K562 (cell line): ENCODE results near the gene TOMT. TPM values are rescaled to one million over a fixed set of nuclear protein-coding genes. Genes with fewer than 3 reads are reported as not detected.

ENCODE experiments used
- BCL6 ChIP-seq: fragments of 250-450 bp; sonication (Bioruptor Pico); IDR thresholded peaks from 2 replicates; pipeline ENCODE4 v1.4.0; 2020
- CC2D1A ChIP-seq: fragments of 450-650 bp; IDR thresholded peaks from 2 replicates; pipeline ENCODE4 v1.6.1; 2017; ENCODE audit warnings: mild to moderate bottlenecking
- DMBX1 ChIP-seq: fragments of 250-450 bp; sonication (Bioruptor Pico); IDR thresholded peaks from 2 replicates; pipeline ENCODE4 v1.8.0; 2022; ENCODE audit warnings: inconsistent platforms, mild to moderate bottlenecking, moderate library complexity, borderline replicate concordance
- FOXA3 ChIP-seq, 2 experiments: fragments of 450-650 bp in 1 of 2; sonication (generic) in 1 of 2; formaldehyde crosslinking; IDR thresholded peaks in 1 of 2; conservative IDR thresholded peaks in 1 of 2; 2 replicates each; pipeline versions ENCODE4 v1.4.0 to v1.8.0; 2020 to 2022; ENCODE audit warnings: mild to moderate bottlenecking in 2 of 2, missing genetic modification reagents in 1 of 2
- FUS ChIP-seq: fragments of 200-400 bp; formaldehyde crosslinking; optimal IDR thresholded peaks from 2 replicates; pipeline ENCODE3; 2017; ENCODE audit warnings: low read depth, low read length
- HDAC3 ChIP-seq: fragments of 450-650 bp; IDR thresholded peaks from 2 replicates; pipeline ENCODE4 v1.6.1; 2018; ENCODE audit warnings: borderline replicate concordance, mild to moderate bottlenecking, moderate library complexity; ENCODE audit not compliant: partially characterized antibody
- MECOM ChIP-seq: fragments of 250-450 bp; sonication (Bioruptor Pico); IDR thresholded peaks from 2 replicates; pipeline ENCODE4 v1.8.0; 2022; ENCODE audit warnings: inconsistent platforms
- PHB2 ChIP-seq: fragments of 450-650 bp; IDR thresholded peaks from 2 replicates; pipeline ENCODE4 v1.6.1; 2017; ENCODE audit warnings: low read depth
- PHTF2 ChIP-seq: fragments of 250-450 bp; sonication (Bioruptor Pico); IDR thresholded peaks from 2 replicates; pipeline ENCODE4 v1.5.0; 2021; ENCODE audit warnings: mild to moderate bottlenecking
- PTRF ChIP-seq: fragments of 450-650 bp; IDR thresholded peaks from 2 replicates; pipeline ENCODE4 v1.6.1; 2016; ENCODE audit warnings: mild to moderate bottlenecking, missing genetic modification characterization, missing compliant biosample characterization
- PTTG1 ChIP-seq: fragments of 450-650 bp; IDR thresholded peaks from 2 replicates; pipeline ENCODE4 v1.6.1; 2016; ENCODE audit warnings: low read depth, mild to moderate bottlenecking, missing genetic modification characterization, missing compliant biosample characterization
- SNIP1 ChIP-seq: fragments of 450-650 bp; IDR thresholded peaks from 2 replicates; pipeline ENCODE4 v1.7.1; 2017; ENCODE audit warnings: low read depth, mild to moderate bottlenecking
- SP1 ChIP-seq: sonication (generic); formaldehyde crosslinking; IDR thresholded peaks from 2 replicates; pipeline ENCODE4 v1.8.1; 2022; ENCODE audit warnings: mild to moderate bottlenecking, missing genetic modification reagents
- SPI1 ChIP-seq: IDR thresholded peaks from 2 replicates; pipeline ENCODE4 v1.6.1; 2011; ENCODE audit warnings: low read depth, low read length, control low read depth, borderline replicate concordance
- SRSF9 ChIP-seq: fragments of 200-400 bp; formaldehyde crosslinking; IDR thresholded peaks from 2 replicates; pipeline ENCODE4 v1.6.1; 2017; ENCODE audit warnings: low read depth, low read length, borderline replicate concordance
- TGIF2 ChIP-seq: sonication (generic); formaldehyde crosslinking; IDR thresholded peaks from 2 replicates; pipeline ENCODE4 v1.8.1; 2022; ENCODE audit warnings: mild to moderate bottlenecking, missing genetic modification reagents, moderate library complexity
- XRCC5 ChIP-seq: fragments of 200-400 bp; formaldehyde crosslinking; IDR thresholded peaks from 2 replicates; pipeline ENCODE4 v1.6.1; 2017; ENCODE audit warnings: low read depth, mild to moderate bottlenecking, low read length
- ZFPM2 ChIP-seq: fragments of 250-450 bp; sonication (Bioruptor Pico); IDR thresholded peaks from 2 replicates; pipeline ENCODE4 v1.5.1; 2022; ENCODE audit warnings: mild to moderate bottlenecking
- ZNF318 ChIP-seq, 2 experiments: fragments of 450-650 bp; IDR thresholded peaks; 2 replicates each; pipeline ENCODE4 v1.6.1; 2016; ENCODE audit warnings: mild to moderate bottlenecking in 2 of 2, borderline replicate concordance in 1 of 2, low read depth in 1 of 2, moderate library complexity in 1 of 2
- ZNF41 ChIP-seq: fragments of 250-450 bp; sonication (Bioruptor Pico); conservative IDR thresholded peaks from 2 replicates; pipeline ENCODE4 v1.4.0; 2020; ENCODE audit warnings: mild to moderate bottlenecking
- polyA plus RNA-seq, 8 experiments: library from polyadenylated mRNA; depleted of rRNA in 4 of 8; stranded (reverse) in 5 of 8; unstranded in 3 of 8; fragments of >200 nt; fragmentation: Nextera tagmentation in 2 of 8; fragmentation: Illumina TruSeq in 1 of 8; extraction: Ambion mirVana in 2 of 8; extraction: Trizol in 1 of 8; gene quantifications; 2 replicates each; pipeline versions ENCODE4 v1.2.1 to v1.2.3, GENCODE V29; 2011 to 2014; ENCODE audit warnings: inconsistent platforms in 1 of 8, missing spikeins in 1 of 8
- total RNA-seq, 7 experiments: library from RNA; depleted of rRNA in 6 of 7; stranded (reverse); fragments of >200 nt in 6 of 7; fragmentation: Illumina TruSeq in 2 of 7; extraction: Trizol in 2 of 7; gene quantifications; 2 replicates each; pipeline versions ENCODE4 v1.2.1 to v1.2.3, GENCODE V29; 2011 to 2021; ENCODE audit warnings: low replicate concordance in 1 of 7
- TF ChIP-seq, protein P1 (sequence below), 2 experiments: IDR thresholded peaks; 2 replicates each; pipeline ENCODE4 v1.6.1; 2011; ENCODE audit warnings: borderline replicate concordance in 1 of 2, control low read depth in 1 of 2, low read depth in 1 of 2, low read length in 1 of 2, mild to moderate bottlenecking in 1 of 2, mixed read lengths in 1 of 2, moderate library complexity in 1 of 2; ENCODE audit not compliant: insufficient read depth in 1 of 2, insufficient read length in 1 of 2, poor library complexity in 1 of 2, severe bottlenecking in 1 of 2; ENCODE audit errors: extremely low read depth in 1 of 2

The TOMT gene
- total and polyA plus RNA-seq, 9 of the 15 experiments (the other 6 are each of a cell fraction or from before 2014, with no cell fraction given), result not detected

DNA sequence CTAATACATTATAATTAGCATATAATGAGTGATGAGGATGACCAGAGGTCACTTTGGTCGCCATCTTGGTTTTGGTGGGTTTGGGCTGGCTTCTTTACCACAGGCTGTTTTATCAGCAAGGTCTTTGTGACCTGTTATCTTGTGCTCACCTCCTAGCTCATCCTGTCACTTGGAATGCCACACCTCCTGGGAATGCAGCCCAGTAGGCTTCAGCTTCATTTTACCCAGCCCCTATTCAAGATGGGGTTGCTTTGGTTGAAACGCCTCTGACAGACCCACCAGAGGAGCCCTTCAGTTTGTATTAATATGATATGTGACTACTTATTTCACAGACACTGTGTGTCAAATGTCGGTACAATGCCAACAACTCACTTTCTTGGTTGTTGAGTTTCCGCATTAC, 50.0 kb downstream of the TOMT start (continued):
- TF ChIP-seq, protein P1, sequence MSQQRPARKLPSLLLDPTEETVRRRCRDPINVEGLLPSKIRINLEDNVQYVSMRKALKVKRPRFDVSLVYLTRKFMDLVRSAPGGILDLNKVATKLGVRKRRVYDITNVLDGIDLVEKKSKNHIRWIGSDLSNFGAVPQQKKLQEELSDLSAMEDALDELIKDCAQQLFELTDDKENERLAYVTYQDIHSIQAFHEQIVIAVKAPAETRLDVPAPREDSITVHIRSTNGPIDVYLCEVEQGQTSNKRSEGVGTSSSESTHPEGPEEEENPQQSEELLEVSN (IDR thresholded peaks at IDR 0.05; ENCODE audit: borderline replicate concordance in 1 of 2, extremely low read depth in 1 of 2, insufficient read depth in 1 of 2, insufficient read length in 1 of 2, low read depth in 1 of 2, low read length in 1 of 2, poor library complexity in 1 of 2, severe bottlenecking in 1 of 2), result no peak
- TF ChIP-seq MECOM (0 out of 2 replicates have a peak, but pooled peaks have one; percentile 46), PTTG1 (peak; percentile 56; the same call in 1 of the 2 replicates), SP1 (CRISPR knock-in tag) (no peak), FUS (no peak), SNIP1 (no peak), HDAC3 (no peak), FOXA3 (CRISPR knock-in tag; conservative IDR thresholded peaks at IDR 0.05 in 1 of 2, IDR thresholded peaks at IDR 0.05 in 1 of 2) (no peak), PHTF2 (no peak), PHB2 (no peak), CC2D1A (no peak), ZFPM2 (CRISPR knock-in tag) (no peak), ZNF318 (IDR thresholded peaks at IDR 0.05; ENCODE audit: borderline replicate concordance in 1 of 2, low read depth in 1 of 2) (no peak), XRCC5 (no peak), TGIF2 (CRISPR knock-in tag) (no peak), ZNF41 (CRISPR knock-in tag) (0 out of 2 replicates have a peak, but pooled peaks have one; percentile 28), SRSF9 (no peak), DMBX1 (CRISPR knock-in tag) (peak; percentile 76; the same call in 1 of the 2 replicates), SPI1 (no peak), BCL6 (CRISPR knock-in tag) (0 out of 2 replicates have a peak, but pooled peaks have one; percentile 51), PTRF (tag) (0 out of 2 replicates have a peak, but pooled peaks have one; percentile 54)
